ENCODE results near the gene FAM76A.

The FAM76A gene

GRCh38 chr1:27719286-27720251 is 6.2 kb upstream of the FAM76A start:
- FAIRE-seq = no peak
- no peak for DNase-seq (ENCODE audit: low spot score)

DNA sequence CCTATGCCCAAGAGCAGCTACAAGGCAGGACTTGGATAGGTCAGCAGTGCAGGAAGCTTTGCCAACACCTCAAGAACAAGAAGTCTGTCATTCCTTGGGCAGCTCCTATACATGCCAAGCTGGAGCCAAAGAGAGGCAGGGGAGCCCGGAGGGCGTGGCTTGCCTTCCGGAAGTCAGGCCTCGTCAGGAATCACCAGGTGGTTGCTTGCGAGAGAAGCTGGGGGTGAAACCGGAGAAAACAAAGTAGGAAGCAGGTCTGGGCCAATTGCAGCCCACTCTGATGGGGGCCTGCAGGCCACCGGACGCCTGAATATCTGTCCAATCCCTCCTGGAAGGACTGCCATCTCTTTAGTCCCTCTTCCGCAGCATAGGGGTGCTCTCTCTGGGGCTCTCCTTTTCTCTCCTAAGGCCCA is 794 bp upstream of the FAM76A start:
- no peak for DNase-seq (ENCODE audit: low spot score)
- FAIRE-seq = no peak

DNA sequence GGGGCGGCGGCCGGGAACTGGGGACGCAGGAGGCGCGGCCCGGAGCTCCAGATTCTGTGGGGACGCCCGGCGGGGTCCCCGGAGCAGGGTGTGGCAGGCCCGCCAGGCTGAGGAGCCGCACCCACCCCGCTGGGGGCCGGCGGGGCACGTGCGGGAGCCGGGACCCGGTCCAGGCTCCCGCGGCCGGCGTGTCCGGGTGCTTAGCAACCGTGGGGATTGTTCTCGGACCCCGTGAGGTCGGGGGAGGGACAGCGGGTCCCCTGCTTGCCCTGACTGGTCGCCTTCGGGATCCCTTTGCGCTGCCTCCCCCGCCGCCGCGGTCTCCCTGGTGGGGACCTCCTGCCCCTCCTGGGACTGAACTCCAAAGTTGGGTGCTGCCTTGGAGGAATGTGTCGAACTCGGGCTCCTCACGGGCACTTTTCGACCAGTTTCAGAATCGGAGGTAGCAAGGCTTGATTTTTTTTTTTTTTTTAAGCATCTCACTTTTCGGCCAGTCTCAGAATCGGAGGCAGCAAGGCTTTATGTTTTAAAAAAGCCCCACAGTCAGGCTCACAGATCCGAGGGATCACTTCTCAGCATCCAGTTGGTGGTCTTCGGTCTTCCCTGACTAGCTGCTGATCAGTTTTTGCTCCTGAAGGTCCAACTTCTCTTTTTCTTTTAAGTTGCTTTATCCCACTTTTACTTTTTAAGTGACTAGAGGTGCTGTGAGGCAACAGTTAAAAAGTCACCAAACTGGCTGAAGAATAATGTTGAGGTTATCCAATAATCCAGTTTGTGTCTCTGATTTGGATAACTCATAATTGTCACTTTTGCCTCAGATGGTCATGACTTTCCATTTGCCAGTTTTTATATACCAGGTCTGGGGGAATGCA is 648 bp downstream of the FAM76A start:
- peak; percentile 67 for DNase-seq (ENCODE audit: low spot score)
- FAIRE-seq = no peak

GRCh38 chr1:27727126-27727525 is 1.4 kb downstream of the FAM76A start:
- FAIRE-seq (no peak), DNase-seq (ENCODE audit: low spot score) (no peak)

GRCh38 chr1:27736252-27736651 is 10.5 kb downstream of the FAM76A start:
- FAIRE-seq (no peak), DNase-seq (ENCODE audit: low spot score) (no peak)

- DNase-seq (ENCODE audit: low spot score) (no peak), FAIRE-seq (no peak)
Measured at GRCh38 chr1:27741121-27741520, 15.4 kb downstream of the FAM76A start.

DNA sequence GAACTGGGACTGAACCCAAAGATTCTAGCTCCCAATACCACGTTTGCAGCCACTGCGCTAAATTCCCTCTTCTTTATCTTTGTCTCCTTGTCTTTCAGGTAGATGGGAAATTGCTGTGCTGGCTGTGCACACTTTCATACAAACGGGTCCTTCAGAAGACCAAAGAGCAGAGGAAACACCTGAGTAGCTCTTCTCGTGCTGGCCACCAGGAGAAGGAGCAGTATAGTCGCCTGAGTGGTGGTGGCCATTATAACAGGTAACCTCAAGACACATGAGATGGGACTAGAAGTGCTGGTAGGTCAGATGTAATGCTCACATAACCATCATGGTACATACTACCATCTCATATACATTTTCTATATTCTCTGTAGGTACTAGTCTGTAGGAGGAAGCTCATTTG is 18.8 kb downstream of the FAM76A start:
- DNase-seq (ENCODE audit: low spot score) (no peak), FAIRE-seq (no peak)

- FAIRE-seq (no peak), DNase-seq (ENCODE audit: low spot score) (no peak)
Measured at GRCh38 chr1:27745466-27745865, 19.7 kb downstream of the FAM76A start.

DNA sequence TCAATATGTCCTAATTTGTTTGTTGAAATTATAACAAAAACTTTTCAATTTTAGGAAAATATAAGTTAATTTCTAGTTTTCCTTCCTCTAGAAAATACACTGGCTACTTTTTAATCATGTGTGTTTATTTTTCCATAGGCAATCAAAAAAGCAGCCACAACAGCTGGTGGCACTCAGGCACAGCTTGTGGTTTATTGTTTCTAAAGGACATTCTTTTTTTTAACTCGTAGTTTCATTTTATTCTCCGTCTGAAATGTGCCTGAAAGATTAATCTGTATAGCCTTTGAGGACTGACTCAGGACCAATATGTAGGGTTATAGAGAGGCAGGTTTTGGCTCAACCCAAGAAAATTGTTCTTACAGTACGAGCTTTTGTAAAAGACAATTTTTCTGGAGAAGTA is 26.6 kb downstream of the FAM76A start:
- FAIRE-seq (no peak), DNase-seq (ENCODE audit: low spot score) (no peak)

GRCh38 chr1:27755286-27755685 is 29.5 kb downstream of the FAM76A start:
- no peak for DNase-seq (ENCODE audit: low spot score)
- FAIRE-seq = no peak

DNA sequence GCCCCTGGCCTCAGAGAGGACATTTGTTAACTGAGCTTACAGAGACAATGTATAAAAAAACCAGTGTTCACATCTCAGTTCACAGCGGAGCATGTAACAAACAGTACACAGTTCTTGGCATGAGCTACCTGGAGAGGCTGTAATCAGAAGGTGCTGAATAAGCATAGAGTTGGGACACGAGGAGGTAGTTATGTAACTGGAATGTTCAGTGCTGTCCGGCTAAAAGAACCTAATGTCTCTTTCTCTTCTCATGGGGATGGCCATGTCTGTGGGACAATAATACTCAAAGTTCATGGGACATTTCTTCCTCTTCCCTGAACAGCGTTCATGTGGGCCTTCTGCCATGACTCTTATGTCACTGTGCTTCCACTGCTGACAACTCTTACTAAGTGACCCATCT is 30.1 kb downstream of the FAM76A start:
- FAIRE-seq (no peak), DNase-seq (ENCODE audit: low spot score) (no peak)

GRCh38 chr1:27759236-27759635 is 33.5 kb downstream of the FAM76A start:
- FAIRE-seq (no peak), DNase-seq (ENCODE audit: low spot score) (no peak)

- DNase-seq (ENCODE audit: low spot score) = no peak
- no peak for FAIRE-seq
Measured at GRCh38 chr1:27760426-27760825, 34.7 kb downstream of the FAM76A start.

DNA sequence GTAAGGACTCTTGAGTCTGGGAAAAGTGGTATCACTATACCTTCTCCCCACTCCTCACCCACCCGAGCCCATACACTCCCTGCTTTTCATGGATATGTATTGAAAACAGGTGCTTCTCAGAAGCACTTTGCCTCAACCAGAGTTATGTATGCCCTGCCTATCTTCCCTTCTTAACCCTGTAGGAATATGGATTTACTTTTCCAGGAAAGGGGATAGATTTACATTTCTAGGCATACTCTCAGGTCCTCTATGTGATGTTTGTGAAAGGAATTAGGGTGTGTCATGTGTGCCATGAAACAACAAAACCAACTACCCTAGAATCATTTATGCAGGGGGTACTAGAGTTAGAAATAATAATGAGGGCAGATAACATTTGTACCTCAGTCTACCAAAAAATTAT is 36.3 kb downstream of the FAM76A start:
- no peak for DNase-seq (ENCODE audit: low spot score)
- FAIRE-seq = no peak

DNA sequence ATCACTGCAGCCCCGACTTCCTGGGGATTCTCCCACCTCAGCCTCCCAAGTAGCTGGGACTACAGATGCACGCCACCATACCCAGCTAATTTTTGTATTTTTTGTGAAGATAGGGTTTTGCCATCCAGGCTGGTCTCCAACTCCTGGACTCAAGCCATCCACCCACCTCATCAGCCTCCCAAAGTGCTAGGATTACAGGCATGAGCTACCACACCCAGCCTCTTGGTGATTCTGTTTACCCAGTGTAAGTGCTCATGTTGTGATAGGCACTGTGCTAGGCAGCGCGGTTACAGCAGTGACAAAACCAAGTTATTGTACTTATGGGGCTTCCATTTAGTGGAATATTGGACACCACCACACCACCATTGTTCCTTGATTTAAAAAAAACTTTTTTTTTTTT is 37.6 kb downstream of the FAM76A start:
- FAIRE-seq (no peak), DNase-seq (ENCODE audit: low spot score) (no peak)

- no peak for FAIRE-seq
- DNase-seq (ENCODE audit: low spot score) = no peak
Measured at GRCh38 chr1:27770293-27770830, 44.6 kb downstream of the FAM76A start.

DNA sequence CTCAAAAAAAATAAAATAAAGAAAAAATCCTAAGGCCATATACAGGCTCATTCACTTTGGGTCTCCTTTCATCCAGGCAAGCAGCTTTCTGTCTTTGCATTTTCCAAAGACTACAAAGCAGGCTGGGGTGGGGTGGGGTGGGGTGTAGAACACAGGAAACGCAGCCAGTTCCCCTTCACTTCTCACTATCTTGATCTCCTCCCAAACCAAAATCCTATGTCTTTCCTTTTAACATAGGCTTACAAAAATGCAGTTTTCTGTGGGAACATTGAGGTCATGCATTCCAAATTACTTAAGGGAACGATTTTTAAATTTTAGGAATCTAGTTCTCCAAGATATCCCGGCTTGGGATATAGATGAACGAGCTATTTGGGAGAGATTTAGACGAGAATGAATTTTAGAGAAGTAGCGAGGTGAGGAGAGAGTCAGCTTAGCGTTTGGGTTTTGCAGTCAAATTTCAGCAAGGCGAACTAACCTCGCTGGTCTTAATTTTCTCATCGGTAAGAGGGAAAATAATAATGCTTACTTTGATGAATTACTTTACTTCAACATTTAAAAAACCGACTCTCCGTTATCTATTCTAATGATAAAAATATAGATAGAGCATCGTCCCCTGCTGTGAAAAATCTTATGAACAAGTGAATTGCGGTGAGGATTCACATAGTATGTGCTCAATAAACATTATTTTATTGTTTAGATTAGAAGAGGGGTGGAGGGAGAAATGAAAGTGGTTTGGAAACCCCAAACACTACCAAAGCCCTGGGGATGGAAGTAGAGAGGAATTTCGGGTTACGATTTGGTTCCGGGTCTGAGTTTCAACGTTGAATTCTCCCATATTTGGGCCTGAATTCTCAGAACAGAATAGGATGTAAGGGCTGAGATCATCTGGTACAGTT is 46.5 kb downstream of the FAM76A start:
- FAIRE-seq = no peak
- DNase-seq (ENCODE audit: low spot score) = no peak

DNA sequence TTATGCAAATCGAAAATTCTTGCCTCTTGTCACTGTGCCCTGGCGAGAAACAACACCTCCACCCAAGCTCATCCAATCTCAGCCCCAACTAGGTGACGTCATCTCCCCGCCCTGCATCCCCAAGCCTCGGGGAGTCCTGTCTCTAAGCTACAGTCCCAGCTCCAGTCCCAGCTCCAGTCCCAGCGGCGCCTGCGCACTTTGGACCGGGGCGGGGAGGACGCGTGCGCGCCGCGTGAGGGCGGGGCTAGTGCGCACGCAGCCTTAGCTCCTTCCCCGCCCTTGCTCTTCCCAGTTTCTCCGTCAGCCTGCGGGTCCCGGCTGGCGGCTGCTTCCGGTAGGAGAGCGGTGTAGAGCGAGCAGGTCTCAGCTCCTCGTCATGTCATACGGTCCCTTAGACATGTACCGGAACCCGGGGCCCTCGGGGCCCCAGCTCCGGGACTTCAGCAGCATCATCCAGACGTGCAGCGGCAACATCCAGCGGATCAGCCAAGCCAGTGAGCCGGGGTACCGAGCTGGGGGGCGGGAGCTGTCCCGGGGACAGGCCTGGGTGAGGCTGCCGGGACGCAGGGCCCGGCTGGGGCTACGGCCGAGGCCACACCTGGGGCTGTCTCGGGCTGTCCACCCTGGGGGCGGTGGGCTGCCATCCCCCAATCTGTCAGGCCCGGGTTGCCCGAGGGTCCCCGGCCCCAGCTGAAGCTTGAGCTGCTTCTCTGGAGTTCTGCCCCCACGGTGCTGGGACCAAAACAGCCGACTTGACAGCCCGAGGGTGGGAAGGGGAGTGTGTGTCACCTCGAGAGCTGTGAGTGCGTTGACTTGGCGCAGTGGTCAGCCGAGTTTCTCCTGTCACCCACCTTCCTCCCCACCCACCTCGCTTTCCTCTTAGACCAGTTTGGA is 47.4 kb downstream of the FAM76A start, which contains the start of gene STX12:
Gene STX12, plus strand, starts transcription at position 288 of the 894 bp plus-strand sequence. Its CDS starts 89 bp downstream, at position 377.
- DNase-seq (ENCODE audit: low spot score) (peak; percentile 99), FAIRE-seq (peak; percentile 46)

DNA sequence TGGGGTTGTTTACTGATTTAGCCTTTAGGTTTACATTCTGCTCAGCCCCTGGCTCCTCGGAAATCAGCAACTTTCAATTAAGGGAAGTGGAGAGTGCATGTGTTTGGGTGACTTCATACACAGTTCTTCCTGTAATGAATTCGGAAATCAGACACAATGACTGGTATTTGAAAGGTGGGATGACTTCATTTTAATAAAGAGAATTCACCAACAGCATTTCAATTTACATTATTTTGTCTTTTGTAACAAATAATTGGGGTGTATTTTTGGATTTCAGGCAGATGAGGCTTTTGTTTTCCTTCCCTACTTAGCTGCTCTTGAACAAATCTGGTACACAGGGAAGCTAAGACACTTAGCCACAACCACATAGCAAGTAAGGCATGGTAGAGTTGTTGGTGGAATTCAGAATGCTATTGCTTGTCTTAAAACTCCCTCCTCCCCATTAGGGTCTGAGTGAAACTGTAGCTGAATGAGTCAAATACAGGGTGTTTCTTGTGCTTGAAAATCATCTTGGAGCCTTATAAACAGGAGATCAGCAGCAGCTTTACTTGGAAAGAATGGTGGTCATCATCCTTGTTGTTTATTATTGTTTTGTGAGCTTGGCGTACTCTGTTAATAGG is 48.2 kb downstream of the FAM76A start:
- FAIRE-seq = no peak
- no peak for DNase-seq (ENCODE audit: low spot score)

Measured in urothelium cell line (cell line).